Esophagus muscularis mucosa (tissue), 4 donors: Measurements from ENCODE around the gene TOR1AIP2. TPM values are rescaled to one million over a fixed set of nuclear protein-coding genes. Genes with fewer than 3 reads are reported as not detected.

ENCODE experiments used
- DNase-seq: peaks from one replicate; pipeline ENCODE4 v3.0.0-alpha.2; 2017; ENCODE audit errors: extremely low spot score
- H3K27ac ChIP-seq, 4 donors: fragments of 200-600 bp; sonication (generic); replicated peaks in 1 of 4; 1 replicate in 3 of 4; 2 replicates in 1 of 4; pipeline ENCODE4 v1.5.1; 2016 to 2019; ENCODE audit warnings: mild to moderate bottlenecking in 1 of 4
- H3K27me3 ChIP-seq, 4 donors: fragments of 200-600 bp; sonication (generic); one replicate each; pipeline versions ENCODE4 v1.5.1 to v1.6.0; 2016 to 2019
- H3K36me3 ChIP-seq, 4 donors: fragments of 200-600 bp; sonication (generic); one replicate each; pipeline ENCODE4 v1.5.1; 2016 to 2019
- H3K4me1 ChIP-seq, 4 donors: fragments of 200-600 bp; sonication (generic); one replicate each; pipeline ENCODE4 v1.5.1; 2016 to 2019
- H3K4me3 ChIP-seq, 4 donors: fragments of 200-600 bp; sonication (generic); 1 replicate in 2 of 4; 2 replicates in 2 of 4; pipeline ENCODE4 v1.5.1; 2016 to 2019; ENCODE audit warnings: mild to moderate bottlenecking in 4 of 4, moderate library complexity in 1 of 4
- H3K9me3 ChIP-seq, 4 donors: fragments of 200-600 bp; sonication (generic); 1 replicate in 3 of 4; 2 replicates in 1 of 4; pipeline ENCODE4 v1.5.1; 2016 to 2019
- CTCF ChIP-seq, 3 experiments: fragments of 200-600 bp in 2 of 3; fragments of 450-650 bp in 1 of 3; sonication (generic) in 2 of 3; IDR thresholded peaks; one replicate each; pipeline ENCODE4 v1.5.1; 2017 to 2019; ENCODE audit warnings: antibody characterized with exemption in 3 of 3, mild to moderate bottlenecking in 2 of 3, moderate library complexity in 1 of 3
- EP300 ChIP-seq: sonication (generic); formaldehyde crosslinking; IDR thresholded peaks from one replicate; pipeline ENCODE4 v1.6.1; 2017; ENCODE audit warnings: antibody characterized with exemption
- POLR2A ChIP-seq: fragments of 450-650 bp; IDR thresholded peaks from one replicate; pipeline ENCODE4 v1.6.1; 2017; ENCODE audit warnings: antibody characterized with exemption, moderate library complexity, mild to moderate bottlenecking, low read depth
- POLR2AphosphoS5 ChIP-seq, 2 donors: sonication (generic); formaldehyde crosslinking; IDR thresholded peaks; one replicate each; pipeline ENCODE4 v1.6.1; 2017; ENCODE audit warnings: antibody characterized with exemption in 2 of 2
- WGBS: methylation state at CpG from one replicate; pipeline ENCODE4 v1.1.5; 2018; 5-methylcytosine and 5-hydroxymethylcytosine counted together
- intact Hi-C: fragments of 100-400 bp; cut with DNase I; formaldehyde crosslinking; loops from one replicate; pipeline ENCODE4 v1.15.1; 2023
- total RNA-seq, 4 donors: library from RNA; depleted of rRNA; stranded (reverse); fragments of >200 nt; gene quantifications; one replicate each; pipeline versions ENCODE4 v1.1.0 to v1.2.1, GENCODE V29; 2016

Gene TOR1AIP2
- total RNA-seq, 4 donors from 2014 or later, result 42.8 to 71.1 (median 47.0) TPM

- intact Hi-C loops, result loop anchor here (5.0 kb wide), 1 partner anchor 69 kb away; the partner anchor contains the start of gene CEP350
- TF ChIP-seq POLR2AphosphoS5 (IDR thresholded peaks at IDR 0.05) (no peak), POLR2A (no peak), EP300 (no peak), CTCF (IDR thresholded peaks at IDR 0.05) (no peak)
- Histone ChIP-seq H3K4me1 (peaks cover 41 to 61% (median 60%) of the 10 kb centered on the region in 4 donors), H3K36me3 (peaks cover 0 to 29% (median 15%) of the 10 kb centered on the region in 4 donors), H3K27me3 (no peaks in the 10 kb centered on the region), H3K9me3 (no peaks in the 10 kb centered on the region), H3K27ac (peak overlapping the region; percentile 95 to 98 (median 98)), H3K4me3 (peak overlapping the region; percentile 81 to 92 (median 83))
- DNase-seq, result no peak
- WGBS, result 0% methylated on average over 20 of the region's 26 CpGs
Observed at GRCh38 chr1:179883040-179883744, 5.6 kb upstream of the TOR1AIP2 start.

GRCh38 chr1:179882253-179883039 is 4.8 kb upstream of the TOR1AIP2 start, which contains the start of gene TOR1AIP1:
TSS of gene TOR1AIP1 (plus strand) at chr1:179882285. CDS start at chr1:179882503, 218 bp downstream.
- Histone ChIP-seq H3K27ac (peak within 1 kb of the TSS; percentile 95 to 98 (median 98)), H3K4me1 (peaks cover 41 to 58% (median 58%) of the 10 kb centered on the region in 4 donors), H3K27me3 (no peaks in the 10 kb centered on the region), H3K9me3 (no peaks in the 10 kb centered on the region), H3K36me3 (peaks cover 0 to 28% (median 15%) of the 10 kb centered on the region in 4 donors), H3K4me3 (peak within 1 kb of the TSS; percentile 81 to 92 (median 83))
- TF ChIP-seq EP300, result no peak
- peak; percentile 8 to 61 (median 36) for TF ChIP-seq CTCF (IDR thresholded peaks at IDR 0.05)
- TF ChIP-seq POLR2A, result peak; percentile 60
- TF ChIP-seq POLR2AphosphoS5 (IDR thresholded peaks at IDR 0.05), result peak; percentile 92 to 98
- peak; percentile 98 for DNase-seq
- intact Hi-C loops, result loop anchor here (5.0 kb wide), 1 partner anchor 70 kb away; the partner anchor contains the start of gene CEP350
- 0% methylated on average over 28 of the region's 72 CpGs for WGBS

GRCh38 chr1:179881642-179882252 is 4.1 kb upstream of the TOR1AIP2 start:
- no peaks in the 10 kb centered on the region for H3K27me3 ChIP-seq
- H3K4me1 ChIP-seq, result peaks cover 44 to 57% (median 55%) of the 10 kb centered on the region in 4 donors
- no peak for TF ChIP-seq EP300
- TF ChIP-seq CTCF (IDR thresholded peaks at IDR 0.05), result no peak
- TF ChIP-seq POLR2AphosphoS5 (IDR thresholded peaks at IDR 0.05), result no peak
- no peak for TF ChIP-seq POLR2A
- H3K27ac ChIP-seq, result peak overlapping the region; percentile 95 to 98 (median 98)
- peak overlapping the region; percentile 81 to 92 (median 83) for H3K4me3 ChIP-seq
- intact Hi-C loops, result loop anchor here (5.0 kb wide), 1 partner anchor 71 kb away; the partner anchor contains the start of gene CEP350
- WGBS, result 3% methylated on average over 22 of the region's 22 CpGs
- H3K36me3 ChIP-seq, result peaks cover 0 to 23% (median 12%) of the 10 kb centered on the region in 4 donors
- DNase-seq, result no peak
- H3K9me3 ChIP-seq, result no peaks in the 10 kb centered on the region

- TF ChIP-seq CTCF (IDR thresholded peaks at IDR 0.05), result no peak
- TF ChIP-seq EP300, result no peak
- no peak for TF ChIP-seq POLR2AphosphoS5 (IDR thresholded peaks at IDR 0.05)
- TF ChIP-seq POLR2A, result no peak
- Histone ChIP-seq H3K36me3 (peaks cover 0 to 3% (median 1%) of the 10 kb centered on the region in 4 donors), H3K9me3 (no peaks in the 10 kb centered on the region), H3K4me3 (no peak overlapping the region), H3K4me1 (peaks cover 41 to 57% (median 55%) of the 10 kb centered on the region in 4 donors), H3K27ac (peak overlapping the region in 3 of 4 donors; percentile 97 to 98 (median 98)), H3K27me3 (no peaks in the 10 kb centered on the region)
- intact Hi-C loops, result loop anchor here (5.0 kb wide), 2 partner anchors 73 to 148 kb away; partner anchors contain the start of gene CEP350
- 80% methylated on average over 2 of the region's 2 CpGs for WGBS
- no peak for DNase-seq
Observed at GRCh38 chr1:179879797-179880196, 2.2 kb upstream of the TOR1AIP2 start.
